Smooth muscle cell (in vitro differentiated cells): ENCODE measurements around the gene DPP6. TPM values are rescaled to one million over a fixed set of nuclear protein-coding genes. Genes with fewer than 3 reads are reported as not detected.

ENCODE experiments used
- DNase-seq: peaks from one replicate; lab custom pipeline; 2025; ENCODE audit not compliant: unreplicated experiment; lab: John Stamatoyannopoulos, UW
- H2AFZ ChIP-seq: fragments of 200-600 bp; sonication (generic); 2 replicates; pipeline ENCODE4 v1.6.0; 2016; ENCODE audit warnings: antibody characterized with exemption, low read depth, mild to moderate bottlenecking
- H3F3A ChIP-seq: fragments of 200-600 bp; sonication (generic); 2 replicates; pipeline ENCODE4 v1.6.0; 2017; ENCODE audit warnings: antibody characterized with exemption, low read depth
- H3K27ac ChIP-seq: fragments of 200-600 bp; sonication (generic); 2 replicates; pipeline ENCODE4 v1.5.1; 2016; ENCODE audit warnings: low read depth, mild to moderate bottlenecking
- H3K27me3 ChIP-seq: fragments of 200-600 bp; sonication (generic); 2 replicates; pipeline ENCODE4 v1.6.1; 2016; ENCODE audit warnings: low read depth, mild to moderate bottlenecking
- H3K36me3 ChIP-seq: fragments of 200-600 bp; sonication (generic); 2 replicates; pipeline ENCODE4 v1.5.1; 2016; ENCODE audit warnings: low read depth
- H3K4me1 ChIP-seq: fragments of 200-600 bp; sonication (generic); 2 replicates; pipeline ENCODE4 v1.5.1; 2016; ENCODE audit warnings: low read depth
- H3K4me2 ChIP-seq: fragments of 200-600 bp; sonication (generic); 2 replicates; pipeline ENCODE4 v1.6.0; 2016; ENCODE audit warnings: mild to moderate bottlenecking
- H3K4me3 ChIP-seq: fragments of 200-600 bp; sonication (generic); 2 replicates; pipeline ENCODE4 v1.5.1; 2016; ENCODE audit warnings: mild to moderate bottlenecking
- H3K79me2 ChIP-seq: fragments of 200-600 bp; sonication (generic); 2 replicates; pipeline ENCODE4 v1.6.0; 2016; ENCODE audit warnings: low read depth, mild to moderate bottlenecking
- H3K9ac ChIP-seq: fragments of 200-600 bp; sonication (generic); 2 replicates; pipeline ENCODE4 v1.6.0; 2016; ENCODE audit warnings: low read depth
- H3K9me3 ChIP-seq: fragments of 200-600 bp; sonication (generic); replicated peaks from 2 replicates; pipeline ENCODE4 v1.5.1; 2016; ENCODE audit warnings: low read depth
- H4K20me1 ChIP-seq: fragments of 200-600 bp; sonication (generic); 2 replicates; pipeline ENCODE4 v1.6.0; 2016; ENCODE audit warnings: low read depth
- WGBS: methylation state at CpG from one replicate; pipeline ENCODE4 v1.1.7; 2016; ENCODE audit warnings: low lambda C conversion rate; 5-methylcytosine and 5-hydroxymethylcytosine counted together
- polyA plus RNA-seq: library from polyadenylated mRNA; unstranded; fragments of >200 nt; fragmentation: Nextera tagmentation; extraction: Ambion mirVana; gene quantifications from 2 replicates; pipeline ENCODE4 v1.2.1, GENCODE V29; 2016
- total RNA-seq: library from RNA; depleted of rRNA; stranded (reverse); fragments of >200 nt; gene quantifications from 2 replicates; pipeline ENCODE4 v1.2.3, GENCODE V29; 2014
- TF ChIP-seq, protein P1 (sequence below): fragments of 200-600 bp; sonication (generic); IDR thresholded peaks from 2 replicates; pipeline ENCODE4 v1.5.1; 2017; ENCODE audit warnings: borderline replicate concordance, mild to moderate bottlenecking, antibody characterized with exemption; ENCODE audit not compliant: insufficient read depth, poor library complexity, severe bottlenecking

The DPP6 gene
- total and polyA plus RNA-seq, 2 experiments from 2014 or later = 0.72 TPM; not detected in 1

- no peaks in the 10 kb centered on the region for H3K36me3 ChIP-seq
- H3F3A ChIP-seq = no peaks in the 10 kb centered on the region
- no peaks in the 10 kb centered on the region for H4K20me1 ChIP-seq
- H3K4me1 ChIP-seq = no peaks in the 10 kb centered on the region
- H2AFZ ChIP-seq = no peak overlapping the region
- WGBS = 63% methylated on average over 3 of the region's 3 CpGs
- no peak for DNase-seq
- no peaks in the 10 kb centered on the region for H3K27me3 ChIP-seq
- no peak overlapping the region for H3K4me2 ChIP-seq
- no peaks in the 10 kb centered on the region for H3K79me2 ChIP-seq
- no peaks in the 10 kb centered on the region for H3K9me3 ChIP-seq
- H3K4me3 ChIP-seq = no peak overlapping the region
- TF ChIP-seq, protein P1, sequence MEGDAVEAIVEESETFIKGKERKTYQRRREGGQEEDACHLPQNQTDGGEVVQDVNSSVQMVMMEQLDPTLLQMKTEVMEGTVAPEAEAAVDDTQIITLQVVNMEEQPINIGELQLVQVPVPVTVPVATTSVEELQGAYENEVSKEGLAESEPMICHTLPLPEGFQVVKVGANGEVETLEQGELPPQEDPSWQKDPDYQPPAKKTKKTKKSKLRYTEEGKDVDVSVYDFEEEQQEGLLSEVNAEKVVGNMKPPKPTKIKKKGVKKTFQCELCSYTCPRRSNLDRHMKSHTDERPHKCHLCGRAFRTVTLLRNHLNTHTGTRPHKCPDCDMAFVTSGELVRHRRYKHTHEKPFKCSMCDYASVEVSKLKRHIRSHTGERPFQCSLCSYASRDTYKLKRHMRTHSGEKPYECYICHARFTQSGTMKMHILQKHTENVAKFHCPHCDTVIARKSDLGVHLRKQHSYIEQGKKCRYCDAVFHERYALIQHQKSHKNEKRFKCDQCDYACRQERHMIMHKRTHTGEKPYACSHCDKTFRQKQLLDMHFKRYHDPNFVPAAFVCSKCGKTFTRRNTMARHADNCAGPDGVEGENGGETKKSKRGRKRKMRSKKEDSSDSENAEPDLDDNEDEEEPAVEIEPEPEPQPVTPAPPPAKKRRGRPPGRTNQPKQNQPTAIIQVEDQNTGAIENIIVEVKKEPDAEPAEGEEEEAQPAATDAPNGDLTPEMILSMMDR = no peak
- H3K27ac ChIP-seq = no peak overlapping the region
- H3K9ac ChIP-seq = no peak overlapping the region
Measured at GRCh38 chr7:154259396-154259795, 207.2 kb downstream of the DPP6 start.

DNA sequence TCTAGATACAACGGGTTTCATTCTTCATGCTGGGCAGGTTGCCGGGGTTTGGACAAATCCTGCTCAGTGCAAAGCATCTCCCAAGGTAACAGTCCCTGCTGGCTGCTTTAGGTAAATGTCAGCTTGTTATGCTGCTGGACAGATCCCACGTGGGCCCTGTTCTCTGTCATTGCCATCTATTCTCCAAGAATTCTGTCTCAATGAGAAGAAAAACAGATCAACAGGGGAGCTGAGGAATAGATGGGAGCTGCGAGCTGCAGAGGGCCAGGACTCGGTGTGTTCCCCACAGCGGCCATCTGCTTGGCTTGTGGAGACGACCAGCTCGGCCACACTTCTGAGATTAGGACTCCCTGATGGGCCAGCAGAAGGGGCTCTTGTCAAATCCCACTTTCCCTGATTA, 235.2 kb downstream of the DPP6 start:
- no peaks in the 10 kb centered on the region for H3K4me1 ChIP-seq
- WGBS = 69% methylated on average over 8 of the region's 8 CpGs
- no peaks in the 10 kb centered on the region for H3K36me3 ChIP-seq
- DNase-seq = no peak
- TF ChIP-seq, protein P1 = no peak
- H3F3A ChIP-seq = no peaks in the 10 kb centered on the region
- no peaks in the 10 kb centered on the region for H3K9me3 ChIP-seq
- no peak overlapping the region for H3K9ac ChIP-seq
- no peaks in the 10 kb centered on the region for H3K79me2 ChIP-seq
- H2AFZ ChIP-seq = no peak overlapping the region
- H3K4me3 ChIP-seq = no peak overlapping the region
- no peaks in the 10 kb centered on the region for H3K27me3 ChIP-seq
- H4K20me1 ChIP-seq = no peaks in the 10 kb centered on the region
- no peak overlapping the region for H3K4me2 ChIP-seq
- no peak overlapping the region for H3K27ac ChIP-seq

GRCh38 chr7:154289119-154289518, 236.9 kb downstream of the DPP6 start:
- no peaks in the 10 kb centered on the region for H3K9me3 ChIP-seq
- no peak overlapping the region for H3K27ac ChIP-seq
- TF ChIP-seq, protein P1 = no peak
- H3K9ac ChIP-seq = no peak overlapping the region
- no peak overlapping the region for H3K4me3 ChIP-seq
- no peaks in the 10 kb centered on the region for H3K36me3 ChIP-seq
- H2AFZ ChIP-seq = no peak overlapping the region
- H3F3A ChIP-seq = no peaks in the 10 kb centered on the region
- H3K4me1 ChIP-seq = no peaks in the 10 kb centered on the region
- DNase-seq = no peak
- no peaks in the 10 kb centered on the region for H4K20me1 ChIP-seq
- no peaks in the 10 kb centered on the region for H3K79me2 ChIP-seq
- H3K27me3 ChIP-seq = no peaks in the 10 kb centered on the region
- WGBS = 86% methylated on average over 5 of the region's 5 CpGs
- no peak overlapping the region for H3K4me2 ChIP-seq

DNA sequence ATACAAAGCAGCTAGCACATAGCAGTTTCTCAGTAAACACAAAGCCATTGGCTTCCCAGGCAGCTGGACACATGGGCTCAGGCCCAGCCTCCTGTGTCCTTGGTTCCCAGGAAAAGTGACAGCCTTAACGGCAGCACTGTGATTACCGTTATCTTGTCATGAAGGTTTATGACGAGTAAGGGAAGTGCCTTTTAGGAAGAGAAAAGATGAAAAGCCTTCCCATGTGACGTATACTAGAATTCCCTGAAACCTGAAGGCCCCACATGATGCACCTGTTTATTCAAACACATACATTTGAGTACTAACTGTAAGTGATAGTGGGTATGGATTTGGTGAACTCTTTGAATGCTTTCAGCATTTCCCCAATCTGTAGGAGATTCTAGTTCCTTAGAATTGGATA, 244.2 kb downstream of the DPP6 start:
- Histone ChIP-seq H3K27ac (no peak overlapping the region), H3K36me3 (no peaks in the 10 kb centered on the region), H3K4me2 (no peak overlapping the region), H3F3A (no peaks in the 10 kb centered on the region), H3K4me3 (no peak overlapping the region), H2AFZ (no peak overlapping the region), H3K79me2 (no peaks in the 10 kb centered on the region), H3K4me1 (no peaks in the 10 kb centered on the region), H3K27me3 (no peaks in the 10 kb centered on the region), H4K20me1 (no peaks in the 10 kb centered on the region), H3K9ac (no peak overlapping the region), H3K9me3 (no peaks in the 10 kb centered on the region)
- TF ChIP-seq, protein P1 = no peak
- 76% methylated on average over 4 of the region's 4 CpGs for WGBS
- no peak for DNase-seq
